Measurements from ENCODE around the gene IFI16. TPM values are rescaled to one million over a fixed set of nuclear protein-coding genes. Genes with fewer than 3 reads are reported as not detected.

The IFI16 gene
- total and polyA plus RNA-seq, 2 experiments from 2014 or later, result 25.1 to 31.8 TPM

- Histone ChIP-seq H3K79me2 (peaks cover 49% of the 10 kb centered on the region), H3K9me2 (replicated peaks; ENCODE audit: insufficient read depth) (no peaks in the 10 kb centered on the region), H3K36me3 (replicated peaks; ENCODE audit: insufficient read depth, low read depth) (no peaks in the 10 kb centered on the region), H4K20me1 (ENCODE audit: insufficient read depth, poor library complexity, severe bottlenecking) (no peaks in the 10 kb centered on the region), H2AFZ (no peak overlapping the region), H3K27me3 (no peaks in the 10 kb centered on the region), H3K9me3 (ENCODE audit: low read depth) (no peaks in the 10 kb centered on the region), H3K4me2 (peak overlapping the region; percentile 73), H3K4me3 (peak overlapping the region; percentile 32), H3K27ac (no peak overlapping the region), H3K4me1 (ENCODE audit: insufficient read depth) (peaks cover 22% of the 10 kb centered on the region)
- 55% methylated on average over 6 of the region's 6 CpGs for WGBS (ENCODE audit: low lambda C conversion rate, missing lambda C conversion rate)
- no peak for DNase-seq (ENCODE audit: low spot score)
- TF ChIP-seq CTCF (IDR thresholded peaks at IDR 0.05; ENCODE audit: poor library complexity), result no peak
Measured at GRCh38 chr1:159012495-159012894, 2.8 kb downstream of the IFI16 start.

- no peaks in the 10 kb centered on the region for H4K20me1 ChIP-seq (ENCODE audit: insufficient read depth, poor library complexity, severe bottlenecking)
- no peaks in the 10 kb centered on the region for H3K9me2 ChIP-seq (replicated peaks; ENCODE audit: insufficient read depth)
- no peaks in the 10 kb centered on the region for H3K9me3 ChIP-seq (ENCODE audit: low read depth)
- H2AFZ ChIP-seq, result no peak overlapping the region
- no peak overlapping the region for H3K4me2 ChIP-seq
- peaks cover 14% of the 10 kb centered on the region for H3K4me1 ChIP-seq (ENCODE audit: insufficient read depth)
- H3K4me3 ChIP-seq, result no peak overlapping the region
- H3K27ac ChIP-seq, result no peak overlapping the region
- no peak for TF ChIP-seq CTCF (IDR thresholded peaks at IDR 0.05; ENCODE audit: poor library complexity)
- no peak for TF ChIP-seq EZH2phosphoT487 (IDR thresholded peaks at IDR 0.05; ENCODE audit: low read depth, severe bottlenecking, unreplicated experiment)
- TF ChIP-seq EZH2 (IDR thresholded peaks at IDR 0.05; ENCODE audit: borderline replicate concordance), result no peak
- 98% methylated on average over 3 of the region's 3 CpGs for WGBS (ENCODE audit: low lambda C conversion rate, missing lambda C conversion rate)
- no peaks in the 10 kb centered on the region for H3K27me3 ChIP-seq
- peaks cover 49% of the 10 kb centered on the region for H3K79me2 ChIP-seq
- H3K36me3 ChIP-seq (replicated peaks; ENCODE audit: insufficient read depth, low read depth), result no peaks in the 10 kb centered on the region
- no peak for DNase-seq (ENCODE audit: low spot score)
Measured at GRCh38 chr1:159014003-159014571, 4.4 kb downstream of the IFI16 start.

- no peaks in the 10 kb centered on the region for H3K9me2 ChIP-seq (replicated peaks; ENCODE audit: insufficient read depth)
- H4K20me1 ChIP-seq (ENCODE audit: insufficient read depth, poor library complexity, severe bottlenecking), result no peaks in the 10 kb centered on the region
- H3K4me2 ChIP-seq, result no peak overlapping the region
- TF ChIP-seq EZH2phosphoT487 (IDR thresholded peaks at IDR 0.05; ENCODE audit: low read depth, severe bottlenecking, unreplicated experiment), result no peak
- TF ChIP-seq EZH2 (IDR thresholded peaks at IDR 0.05; ENCODE audit: borderline replicate concordance), result no peak
- no peak for TF ChIP-seq CTCF (IDR thresholded peaks at IDR 0.05; ENCODE audit: poor library complexity)
- 96% methylated on average over 3 of the region's 3 CpGs for WGBS (ENCODE audit: low lambda C conversion rate, missing lambda C conversion rate)
- H3K36me3 ChIP-seq (replicated peaks; ENCODE audit: insufficient read depth, low read depth), result no peaks in the 10 kb centered on the region
- no peak overlapping the region for H3K4me3 ChIP-seq
- no peak for DNase-seq (ENCODE audit: low spot score)
- no peaks in the 10 kb centered on the region for H3K9me3 ChIP-seq (ENCODE audit: low read depth)
- no peak overlapping the region for H2AFZ ChIP-seq
- peaks cover 9% of the 10 kb centered on the region for H3K4me1 ChIP-seq (ENCODE audit: insufficient read depth)
- peak overlapping the region; percentile 39 for H3K27ac ChIP-seq
- H3K79me2 ChIP-seq, result peaks cover 49% of the 10 kb centered on the region
- no peaks in the 10 kb centered on the region for H3K27me3 ChIP-seq
Measured at GRCh38 chr1:159014851-159015250, 5.1 kb downstream of the IFI16 start.
